MG63 (cell line): Measurements from ENCODE around the gene RPAP3. TPM values are rescaled to one million over a fixed set of nuclear protein-coding genes. Genes with fewer than 3 reads are reported as not detected.

Experiments used
- DNase-seq: peaks from one replicate; pipeline ENCODE4 v3.0.0-alpha.2; 2020
- H3K27me3 ChIP-seq: fragments of 250-450 bp; sonication (Bioruptor Pico); 2 replicates; pipeline ENCODE4 v1.5.1; 2020; ENCODE audit warnings: mild to moderate bottlenecking, moderate library complexity
- H3K36me3 ChIP-seq: fragments of 250-450 bp; sonication (Bioruptor Pico); 2 replicates; pipeline ENCODE4 v1.5.1; 2020; ENCODE audit warnings: mild to moderate bottlenecking, moderate library complexity
- H3K4me3 ChIP-seq: fragments of 250-450 bp; sonication (Bioruptor Pico); 2 replicates; pipeline ENCODE4 v1.5.1; 2020; ENCODE audit warnings: mild to moderate bottlenecking, moderate library complexity
- H3K9me3 ChIP-seq: fragments of 250-450 bp; sonication (Bioruptor Pico); 2 replicates; pipeline ENCODE4 v1.5.1; 2020; ENCODE audit warnings: mild to moderate bottlenecking, moderate library complexity
- total RNA-seq: library from RNA; depleted of rRNA; stranded (reverse); fragments of >200 nt; shearing (Covaris generic); gene quantifications from 2 replicates; pipeline ENCODE4 v1.2.3, GENCODE V29; 2014; ENCODE audit warnings: low replicate concordance

The RPAP3 gene
- total RNA-seq, 1 experiment from 2014 or later, result 18.1 TPM

DNA sequence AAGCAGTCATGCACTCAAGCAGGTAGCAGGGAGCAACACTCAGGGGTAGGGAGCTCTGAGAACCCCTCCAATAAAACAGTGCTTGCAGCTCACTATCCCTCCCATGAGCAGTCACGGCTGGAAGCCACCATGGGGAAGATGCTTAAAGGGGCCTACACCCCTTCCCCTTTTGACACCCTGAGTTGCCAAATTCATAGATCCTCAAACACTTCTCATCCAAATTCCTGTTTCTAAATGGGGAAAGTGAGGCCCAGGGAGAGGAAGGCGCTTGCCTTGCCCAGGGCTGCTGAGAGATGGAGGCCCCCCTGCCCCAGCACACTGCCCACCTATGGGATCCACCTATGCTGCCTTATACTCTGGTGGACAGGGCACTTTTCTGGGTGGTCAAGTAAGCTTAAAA, 26.7 kb upstream of the RPAP3 start:
- Histone ChIP-seq H3K9me3 (no peaks in the 10 kb centered on the region), H3K27me3 (no peaks in the 10 kb centered on the region), H3K4me3 (no peak overlapping the region), H3K36me3 (no peaks in the 10 kb centered on the region)
- no peak for DNase-seq

DNA sequence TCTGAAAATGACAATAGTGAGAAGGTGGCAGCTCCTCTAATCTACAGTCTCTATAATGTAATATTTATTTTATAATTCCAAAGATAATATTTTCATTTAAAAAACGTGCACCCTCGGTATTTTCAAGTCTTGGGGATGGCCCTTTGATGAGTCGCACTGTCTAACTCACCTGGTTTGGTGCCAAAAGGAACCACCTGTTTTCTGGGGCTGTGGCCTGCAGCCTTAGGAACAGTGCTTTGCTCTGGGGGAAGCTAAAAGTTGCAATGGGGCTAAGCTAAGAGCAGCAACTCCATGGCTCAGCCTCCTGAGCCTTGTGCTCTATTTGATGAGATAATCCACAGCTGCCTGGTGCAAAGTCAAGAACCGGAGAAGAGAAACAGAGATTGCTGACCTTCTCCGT, 25.9 kb upstream of the RPAP3 start:
- H3K27me3 ChIP-seq, result no peaks in the 10 kb centered on the region
- no peak for DNase-seq
- no peaks in the 10 kb centered on the region for H3K36me3 ChIP-seq
- H3K9me3 ChIP-seq, result no peaks in the 10 kb centered on the region
- H3K4me3 ChIP-seq, result no peak overlapping the region

DNA sequence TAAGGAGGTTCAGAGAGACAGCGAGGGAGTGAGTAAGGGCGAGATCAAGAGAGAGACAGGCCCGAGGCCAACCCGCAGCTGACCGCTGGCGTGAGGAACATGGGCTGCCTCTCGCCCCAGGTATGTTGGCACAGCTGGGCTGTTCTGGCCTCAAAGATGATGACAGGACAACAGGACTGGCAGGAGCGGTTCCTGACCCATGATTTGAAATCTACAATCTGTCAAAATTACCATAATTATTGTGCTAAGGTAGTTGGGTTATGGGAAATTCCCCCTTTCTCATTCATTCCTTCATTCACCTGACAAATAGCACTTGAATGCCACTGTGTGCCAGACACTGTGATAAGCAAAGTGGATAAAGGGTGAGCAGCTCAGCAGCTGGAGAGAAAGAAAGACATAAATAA, 24.5 kb upstream of the RPAP3 start:
- H3K9me3 ChIP-seq, result no peaks in the 10 kb centered on the region
- DNase-seq, result peak; percentile 77
- no peaks in the 10 kb centered on the region for H3K36me3 ChIP-seq
- H3K4me3 ChIP-seq, result no peak overlapping the region
- H3K27me3 ChIP-seq, result no peaks in the 10 kb centered on the region

DNA sequence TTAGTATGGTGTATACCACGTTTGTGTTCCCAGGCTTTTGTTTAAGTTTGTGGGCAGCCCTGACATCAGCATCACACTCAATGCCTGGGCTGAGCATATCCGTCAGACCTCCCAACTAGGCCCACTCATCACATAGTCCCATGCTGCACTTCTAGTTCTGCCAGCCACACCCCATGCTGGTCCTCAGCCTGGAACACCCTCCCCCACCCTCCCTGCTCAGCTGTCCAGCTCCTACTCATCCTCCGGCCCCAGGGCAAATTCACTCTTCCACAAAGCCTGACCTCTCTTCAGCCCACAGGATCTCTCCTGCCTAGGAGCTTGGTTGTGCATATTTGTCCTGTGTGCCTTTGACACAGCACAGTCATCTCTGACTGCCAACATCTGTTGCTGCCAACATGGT, 23.4 kb upstream of the RPAP3 start:
- Histone ChIP-seq H3K9me3 (no peaks in the 10 kb centered on the region), H3K27me3 (no peaks in the 10 kb centered on the region), H3K4me3 (no peak overlapping the region), H3K36me3 (no peaks in the 10 kb centered on the region)
- DNase-seq, result peak; percentile 42

DNA sequence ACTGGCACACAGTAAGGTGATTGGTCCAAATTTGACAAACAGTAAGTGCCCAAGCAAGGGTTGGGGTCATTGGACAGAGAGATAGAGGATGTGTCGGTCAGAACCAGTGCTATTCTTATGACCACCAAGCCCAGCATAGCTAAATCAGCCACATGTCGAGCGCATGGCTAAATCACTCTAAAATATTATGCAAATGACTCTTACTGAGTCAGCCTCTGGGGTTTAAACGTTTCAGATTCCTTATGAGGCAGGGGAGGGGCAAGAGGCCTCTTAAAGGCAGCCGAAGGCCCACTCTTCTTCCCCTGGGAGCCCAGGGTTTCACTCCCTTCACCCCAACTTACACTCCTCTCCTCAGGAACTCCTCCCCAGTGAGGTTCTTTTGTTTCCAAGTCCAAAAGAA, 20.1 kb upstream of the RPAP3 start:
- DNase-seq, result no peak
- Histone ChIP-seq H3K4me3 (no peak overlapping the region), H3K36me3 (no peaks in the 10 kb centered on the region), H3K27me3 (no peaks in the 10 kb centered on the region), H3K9me3 (no peaks in the 10 kb centered on the region)

DNA sequence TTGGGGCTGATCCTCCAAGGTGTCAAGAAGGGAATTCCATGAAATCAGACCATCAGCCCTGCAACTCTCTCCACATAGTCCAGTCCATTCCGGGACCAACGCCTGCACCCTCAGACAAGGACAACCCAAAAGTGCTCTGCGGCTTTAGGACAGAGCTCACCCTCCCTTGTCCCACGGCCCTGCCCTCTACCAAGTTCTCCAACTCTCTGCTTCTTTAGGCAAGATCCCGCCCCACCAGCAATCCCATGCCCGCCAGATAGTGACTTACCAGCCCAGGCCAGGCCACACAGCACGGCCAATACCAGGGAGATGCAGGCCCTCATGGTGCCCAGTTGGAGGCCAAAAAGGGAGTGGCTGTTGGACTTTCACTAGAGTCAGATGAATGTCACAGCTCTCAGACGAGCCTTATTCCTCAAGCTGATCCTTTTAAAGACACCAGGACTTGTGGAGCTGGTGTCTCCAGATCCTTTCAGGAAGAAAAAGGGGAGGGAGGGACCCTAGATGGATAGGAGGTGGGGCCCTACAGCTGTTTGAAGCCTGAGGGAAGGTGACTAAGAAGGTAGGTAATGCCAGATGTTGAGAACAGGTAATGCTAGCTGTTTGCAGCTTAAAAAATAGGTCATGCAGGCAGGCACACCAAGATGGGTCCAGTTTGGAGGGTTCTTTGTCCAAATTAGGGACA, 19.4 kb upstream of the RPAP3 start, which contains the start of gene ENDOU:
TSS of gene ENDOU (minus strand) at position 400 of the 682 bp plus-strand sequence. CDS start at position 323, 77 bp downstream.
- Histone ChIP-seq H3K36me3 (no peaks in the 10 kb centered on the region), H3K4me3 (no peak within 1 kb of the TSS), H3K9me3 (no peaks in the 10 kb centered on the region), H3K27me3 (no peaks in the 10 kb centered on the region)
- no peak for DNase-seq

DNA sequence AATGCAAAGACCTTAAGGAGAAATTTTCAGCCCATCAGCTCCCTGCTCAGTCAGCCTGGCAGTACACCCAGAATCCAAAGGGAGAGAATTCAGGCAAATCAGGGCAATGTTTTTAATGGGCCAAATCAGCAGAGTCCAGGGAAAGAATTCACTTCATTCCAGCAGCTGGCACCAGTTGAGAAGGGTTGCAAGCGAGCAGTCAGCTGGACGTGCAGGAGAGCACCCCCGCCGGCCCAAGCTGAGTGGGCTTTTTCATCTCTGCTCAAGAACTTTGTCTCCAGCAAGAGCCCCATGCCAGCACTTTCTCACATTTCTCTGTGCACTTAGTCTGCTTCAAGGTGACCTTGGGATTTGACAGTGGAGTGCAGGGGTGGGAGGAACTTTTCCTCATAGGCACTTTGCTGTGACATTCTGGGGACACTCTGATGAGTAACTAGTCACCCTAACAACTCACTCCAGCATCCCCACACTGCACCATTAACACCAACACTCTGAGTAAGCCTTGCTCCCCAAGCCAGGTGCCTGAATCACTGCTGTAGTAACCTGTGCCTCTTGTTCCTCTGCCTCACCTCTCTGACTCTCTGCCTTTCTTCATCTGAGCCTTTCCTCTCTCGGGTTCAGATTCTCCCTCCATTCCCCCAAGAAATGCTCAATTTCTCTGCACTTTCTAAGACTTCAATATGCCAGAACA, 17.3 kb upstream of the RPAP3 start:
- DNase-seq, result no peak
- H3K27me3 ChIP-seq, result no peaks in the 10 kb centered on the region
- H3K4me3 ChIP-seq, result no peak overlapping the region
- no peaks in the 10 kb centered on the region for H3K36me3 ChIP-seq
- no peaks in the 10 kb centered on the region for H3K9me3 ChIP-seq

DNA sequence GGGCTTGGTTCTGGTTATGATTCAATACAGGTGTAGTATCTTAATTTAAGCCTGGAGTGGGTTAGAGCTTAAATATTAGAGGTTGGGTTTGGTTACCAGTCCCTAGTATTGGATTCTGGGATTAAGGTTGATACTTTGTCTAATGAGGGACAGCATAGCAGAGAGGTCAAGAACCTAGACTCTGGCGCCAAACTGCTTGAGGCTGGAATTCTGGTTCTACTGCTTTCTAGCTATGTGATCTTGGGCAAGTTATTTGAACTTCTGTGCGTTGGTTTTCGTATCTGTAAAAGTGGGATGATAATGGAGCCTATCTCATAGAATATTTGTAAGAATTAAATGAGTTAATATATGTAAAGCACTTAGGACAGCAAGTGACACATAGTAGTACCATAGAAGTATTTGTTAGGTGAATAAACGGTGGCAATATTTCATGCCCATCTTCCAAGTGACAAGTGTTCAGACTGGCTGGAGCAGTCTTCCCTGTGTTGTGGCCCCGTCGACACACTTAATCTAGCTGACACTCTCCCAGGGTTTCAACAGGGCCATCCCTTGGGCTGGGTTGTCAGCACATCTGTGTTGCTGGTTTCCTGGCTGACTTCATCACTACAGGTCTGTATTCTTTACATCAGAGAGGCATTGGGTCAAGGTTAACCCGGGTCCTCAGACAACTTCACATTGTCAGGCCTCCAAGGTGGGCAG, 16.5 kb upstream of the RPAP3 start:
- H3K4me3 ChIP-seq, result no peak overlapping the region
- DNase-seq, result no peak
- H3K9me3 ChIP-seq, result no peaks in the 10 kb centered on the region
- no peaks in the 10 kb centered on the region for H3K27me3 ChIP-seq
- no peaks in the 10 kb centered on the region for H3K36me3 ChIP-seq

DNA sequence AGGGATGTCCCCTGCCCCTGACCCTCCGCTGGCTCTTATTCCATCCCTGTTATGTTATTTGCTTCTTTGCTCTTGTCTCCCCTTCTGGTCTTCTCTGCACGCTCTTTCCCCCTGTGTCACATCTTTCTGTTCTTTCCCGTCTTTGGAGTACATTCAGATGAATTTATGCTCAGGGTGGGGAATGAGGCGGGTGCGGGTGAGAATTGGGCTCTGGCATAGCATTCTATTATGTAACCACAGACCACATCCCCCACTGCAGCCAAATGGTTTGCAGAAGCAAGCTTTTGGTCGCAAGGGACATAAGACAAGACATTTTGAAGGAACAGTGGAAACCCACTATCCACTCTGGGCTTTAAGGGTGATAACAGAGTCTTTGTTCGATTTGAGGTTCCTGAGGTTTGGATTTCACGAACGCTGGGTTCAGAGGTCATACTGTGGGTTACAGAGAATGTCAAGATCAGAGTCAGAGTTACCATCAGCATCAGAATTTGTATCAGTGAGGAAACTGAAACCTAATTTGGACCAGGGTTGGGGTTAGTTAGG, 15.7 kb upstream of the RPAP3 start:
- DNase-seq, result no peak
- no peak overlapping the region for H3K4me3 ChIP-seq
- H3K9me3 ChIP-seq, result no peaks in the 10 kb centered on the region
- H3K27me3 ChIP-seq, result no peaks in the 10 kb centered on the region
- H3K36me3 ChIP-seq, result no peaks in the 10 kb centered on the region

DNA sequence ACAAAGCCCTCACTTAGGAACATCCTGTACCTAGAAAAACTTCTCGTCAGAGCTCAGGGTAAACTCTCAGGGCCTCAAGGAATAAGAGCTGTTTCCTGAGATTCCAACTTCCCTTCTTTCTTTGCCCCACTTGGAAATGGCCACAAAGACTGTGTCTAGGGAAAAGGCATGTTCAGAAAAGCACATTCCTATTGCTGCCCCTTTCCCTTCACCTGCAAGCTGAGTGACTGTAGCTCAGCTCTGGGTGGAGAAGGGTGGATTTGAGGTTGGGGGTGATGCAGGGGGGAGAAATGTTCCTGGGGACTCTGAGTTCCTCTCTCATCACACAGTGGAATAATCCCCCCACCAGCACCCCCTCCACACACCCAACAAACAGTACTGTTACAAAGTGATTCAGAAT, 12.7 kb upstream of the RPAP3 start:
- Histone ChIP-seq H3K4me3 (no peak overlapping the region), H3K36me3 (no peaks in the 10 kb centered on the region), H3K27me3 (no peaks in the 10 kb centered on the region), H3K9me3 (no peaks in the 10 kb centered on the region)
- DNase-seq, result no peak

DNA sequence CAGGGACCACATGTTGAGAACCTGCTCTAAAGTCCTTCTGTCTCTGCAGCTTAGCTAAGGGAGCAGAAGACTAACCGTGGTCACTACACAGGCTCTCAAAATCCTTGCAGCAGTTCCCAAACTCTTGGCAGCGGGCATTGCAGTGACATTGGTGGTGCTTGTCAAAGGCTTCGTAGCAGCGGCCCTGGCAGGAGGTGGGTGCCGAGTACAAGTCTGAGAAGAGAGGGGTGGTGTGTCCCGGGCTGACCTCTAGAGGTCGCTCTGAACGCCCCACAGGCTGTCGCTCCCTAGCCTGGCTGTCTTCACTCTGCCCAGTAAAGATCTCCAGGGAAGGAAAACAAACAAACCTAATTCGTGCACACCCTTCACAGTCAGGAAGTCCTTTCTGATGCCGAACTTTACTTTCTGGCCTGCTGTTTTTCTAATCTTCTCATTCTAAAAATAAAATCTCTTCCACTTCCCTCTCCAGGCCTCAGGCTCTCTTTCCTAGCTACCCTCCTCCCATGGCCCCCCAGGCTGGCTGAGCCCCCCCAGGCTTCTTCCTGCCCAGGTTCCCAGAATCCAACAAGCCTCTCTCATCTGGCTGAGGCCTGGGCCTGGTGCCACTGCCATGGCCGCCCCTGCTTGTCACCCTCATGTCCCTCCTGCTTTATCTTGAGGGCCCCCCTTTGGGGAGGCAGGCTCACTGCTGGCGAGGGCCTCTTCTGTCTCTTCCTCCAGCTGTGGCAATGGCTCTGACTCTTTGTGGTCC, 11.8 kb upstream of the RPAP3 start:
- H3K9me3 ChIP-seq, result no peaks in the 10 kb centered on the region
- no peaks in the 10 kb centered on the region for H3K36me3 ChIP-seq
- H3K27me3 ChIP-seq, result no peaks in the 10 kb centered on the region
- DNase-seq, result peak; percentile 70
- H3K4me3 ChIP-seq, result no peak overlapping the region

DNA sequence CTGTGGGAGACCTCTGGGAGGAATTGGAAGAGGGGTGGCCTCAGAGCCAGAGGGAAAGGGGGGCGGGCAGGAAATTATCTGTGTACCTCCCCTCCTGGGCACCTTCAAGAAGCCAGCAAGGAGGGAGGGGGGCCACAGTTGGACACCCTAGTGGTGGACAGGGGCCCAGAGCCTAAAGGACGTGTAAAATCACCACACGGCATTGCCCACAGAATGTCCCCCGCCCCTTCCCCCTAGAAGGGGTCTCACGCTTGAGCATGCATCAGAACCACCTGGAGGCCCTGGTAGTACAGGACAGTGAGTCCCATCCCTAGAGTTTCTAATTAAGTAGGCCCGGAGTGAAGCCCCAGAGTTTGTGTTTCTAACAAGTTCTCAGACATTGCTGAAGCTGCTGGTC, 11.2 kb upstream of the RPAP3 start:
- H3K4me3 ChIP-seq, result no peak overlapping the region

DNA sequence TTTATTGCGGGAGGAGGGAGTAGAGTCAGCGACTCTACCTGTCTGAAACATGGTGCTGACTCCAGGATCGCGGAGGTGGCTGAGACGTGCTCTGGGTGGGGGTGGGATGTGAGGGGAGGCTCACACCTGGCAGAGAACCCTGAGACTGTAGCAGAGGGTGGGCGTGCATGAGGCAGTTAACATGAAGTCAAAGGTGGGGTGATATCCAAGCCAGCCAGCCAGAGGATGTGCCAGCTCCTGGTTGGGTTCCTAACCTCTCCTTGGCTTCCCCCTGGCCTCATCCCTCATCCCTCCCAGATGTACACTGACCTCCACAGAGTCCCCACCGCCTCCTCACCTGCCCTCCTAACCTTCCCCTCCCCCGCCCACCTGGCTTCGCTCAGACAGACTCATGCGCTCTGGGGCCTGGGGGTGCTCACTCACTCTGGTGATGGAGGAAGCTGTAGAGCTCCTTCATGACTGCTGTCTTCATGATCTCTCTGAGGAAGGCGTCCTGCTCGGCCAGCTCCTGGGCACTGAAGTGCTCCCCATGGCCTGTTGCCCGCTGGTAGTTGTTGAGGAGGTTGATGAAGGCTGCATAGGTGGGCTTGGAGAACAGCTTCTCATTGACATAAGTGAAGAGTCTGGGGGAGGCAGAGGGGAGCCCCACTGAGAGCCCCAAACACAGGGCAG, 10.2 kb upstream of the RPAP3 start:
- Histone ChIP-seq H3K36me3 (no peaks in the 10 kb centered on the region), H3K9me3 (no peaks in the 10 kb centered on the region), H3K4me3 (no peak overlapping the region), H3K27me3 (no peaks in the 10 kb centered on the region)
- no peak for DNase-seq

More for the DNA sequence above, 11.2 kb upstream of the RPAP3 start:
- no peaks in the 10 kb centered on the region for H3K36me3 ChIP-seq
- DNase-seq, result no peak
- no peaks in the 10 kb centered on the region for H3K9me3 ChIP-seq
- no peaks in the 10 kb centered on the region for H3K27me3 ChIP-seq

DNA sequence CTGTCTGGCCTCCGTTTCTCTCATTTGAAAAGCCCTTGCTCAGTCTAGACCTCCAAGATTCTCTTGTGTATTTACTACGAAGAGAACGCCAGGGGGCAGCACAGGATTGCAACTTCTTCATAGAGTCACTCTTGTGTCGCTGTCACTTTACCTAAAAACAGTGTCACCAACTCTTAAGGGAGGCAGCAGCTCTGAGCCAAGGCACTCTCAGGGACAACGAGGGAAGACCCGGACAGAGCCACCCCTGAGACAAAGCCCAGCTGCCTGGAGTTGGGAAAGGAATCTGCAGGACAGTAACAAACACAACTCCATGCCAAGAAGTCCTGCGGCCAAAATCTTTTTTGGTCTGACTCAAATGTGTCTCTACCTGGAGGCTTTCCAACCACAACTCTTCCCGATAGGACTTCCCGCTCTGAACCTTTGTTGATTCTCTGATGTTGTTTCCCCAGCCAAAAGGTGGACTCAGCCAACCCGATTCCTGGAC, 9.6 kb upstream of the RPAP3 start:
- DNase-seq, result peak; percentile 73
- Histone ChIP-seq H3K9me3 (no peaks in the 10 kb centered on the region), H3K4me3 (no peak overlapping the region), H3K27me3 (no peaks in the 10 kb centered on the region), H3K36me3 (no peaks in the 10 kb centered on the region)

DNA sequence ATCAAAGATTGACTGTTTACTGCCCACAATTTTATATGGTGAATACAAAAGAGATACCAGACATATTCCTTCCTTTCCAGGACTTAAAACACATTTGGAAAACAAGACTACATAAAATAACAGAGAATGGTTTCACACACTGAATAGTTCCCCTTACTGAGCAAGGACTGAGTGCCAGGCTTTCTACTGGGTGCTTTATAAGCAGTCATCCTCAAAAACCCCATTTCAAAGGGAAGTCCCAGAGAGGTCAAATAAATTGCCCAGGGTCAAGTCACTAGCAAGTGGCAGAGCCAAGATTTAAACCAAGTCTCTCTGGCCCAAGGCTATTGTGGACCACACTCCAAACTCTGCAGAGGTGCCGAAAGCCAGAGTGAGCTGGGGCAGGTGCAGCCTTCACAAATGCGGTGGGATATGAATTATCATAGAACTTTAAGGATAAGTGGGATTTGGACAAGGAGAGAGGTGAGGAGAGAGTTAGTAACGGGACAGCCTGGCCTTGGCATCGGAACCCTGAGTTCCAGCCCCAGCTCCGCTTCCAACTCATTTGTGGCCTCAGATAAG, 9.1 kb upstream of the RPAP3 start:
- DNase-seq, result no peak
- H3K36me3 ChIP-seq, result no peaks in the 10 kb centered on the region
- H3K4me3 ChIP-seq, result no peak overlapping the region
- no peaks in the 10 kb centered on the region for H3K27me3 ChIP-seq
- H3K9me3 ChIP-seq, result no peaks in the 10 kb centered on the region

DNA sequence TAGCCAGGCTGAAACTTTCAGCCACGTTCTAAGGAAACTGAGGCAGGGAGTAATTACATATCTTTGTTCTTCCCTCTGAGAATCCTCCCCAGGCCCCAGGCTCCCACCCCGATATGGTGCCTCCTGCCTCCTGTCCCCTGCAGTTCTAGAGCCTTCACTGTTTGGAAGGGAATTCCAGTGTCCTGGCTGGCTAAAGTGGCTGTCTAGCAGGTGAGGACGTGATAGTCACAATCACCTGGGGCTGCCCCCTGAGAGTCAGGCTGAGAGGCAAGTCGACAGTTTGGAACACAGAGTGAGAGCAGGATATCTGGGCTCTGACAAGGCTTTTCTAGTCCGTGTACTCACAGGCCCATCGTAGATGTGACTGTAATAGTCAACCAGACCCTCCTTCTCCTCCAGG, 6.3 kb upstream of the RPAP3 start:
- Histone ChIP-seq H3K4me3 (no peak overlapping the region), H3K9me3 (no peaks in the 10 kb centered on the region), H3K36me3 (no peaks in the 10 kb centered on the region), H3K27me3 (no peaks in the 10 kb centered on the region)
- no peak for DNase-seq
